HepG2 (cell line): Measurements from ENCODE around the gene SAE1. TPM values are rescaled to one million over a fixed set of nuclear protein-coding genes. Genes with fewer than 3 reads are reported as not detected.
A peak's percentile ranks its signal among the peaks of the same experiment; 100 is the strongest.

ENCODE experiments used
- HNF1A ChIP-seq, 2 experiments: sonication (generic) in 1 of 2; formaldehyde crosslinking in 1 of 2; IDR thresholded peaks; 2 replicates each; pipeline versions ENCODE4 v1.4.0 to v1.6.1; 2016 to 2020; ENCODE audit warnings: borderline replicate concordance in 1 of 2, low read depth in 1 of 2, mild to moderate bottlenecking in 1 of 2, missing genetic modification reagents in 1 of 2
- HNRNPLL ChIP-seq: fragments of 200-400 bp; formaldehyde crosslinking; IDR thresholded peaks from 2 replicates; pipeline ENCODE4 v1.6.1; 2017; ENCODE audit warnings: mild to moderate bottlenecking, low read depth, low read length; ENCODE audit not compliant: poor library complexity, severe bottlenecking
- MLXIP ChIP-seq: sonication (generic); formaldehyde crosslinking; IDR thresholded peaks from 2 replicates; pipeline ENCODE4 v1.9.0; 2021; ENCODE audit warnings: missing genetic modification reagents, borderline replicate concordance
- MTF1 ChIP-seq: sonication (generic); formaldehyde crosslinking; IDR thresholded peaks from 2 replicates; pipeline ENCODE4 v1.5.0; 2020; ENCODE audit warnings: missing genetic modification reagents
- PAXIP1 ChIP-seq: sonication (generic); formaldehyde crosslinking; conservative IDR thresholded peaks from 2 replicates; pipeline ENCODE4 v1.4.0; 2020; ENCODE audit warnings: mild to moderate bottlenecking, missing genetic modification reagents, moderate library complexity
- SPEN ChIP-seq: sonication (generic); formaldehyde crosslinking; IDR thresholded peaks from 2 replicates; pipeline ENCODE4 v1.5.1; 2020; ENCODE audit warnings: low read depth, mild to moderate bottlenecking, missing genetic modification reagents
- ZFX ChIP-seq: sonication (generic); formaldehyde crosslinking; IDR thresholded peaks from 2 replicates; pipeline ENCODE4 v1.4.0; 2020; ENCODE audit warnings: mild to moderate bottlenecking, low read depth, missing genetic modification reagents, moderate library complexity
- ZNF607 ChIP-seq: sonication (generic); formaldehyde crosslinking; IDR thresholded peaks from 2 replicates; pipeline ENCODE4 v1.5.1; 2020; ENCODE audit warnings: missing genetic modification reagents, mild to moderate bottlenecking, borderline replicate concordance
- ZNF639 ChIP-seq: conservative IDR thresholded peaks from 2 replicates; pipeline ENCODE4 v1.6.1; 2018; ENCODE audit warnings: missing genetic modification reagents
- ZNF710 ChIP-seq: sonication (generic); formaldehyde crosslinking; IDR thresholded peaks from 2 replicates; pipeline ENCODE4 v1.5.0; 2020; ENCODE audit warnings: mild to moderate bottlenecking, missing genetic modification reagents, borderline replicate concordance
- ZSCAN21 ChIP-seq: sonication (generic); formaldehyde crosslinking; IDR thresholded peaks from 2 replicates; pipeline ENCODE4 v1.8.0; 2022; ENCODE audit warnings: mild to moderate bottlenecking, missing genetic modification reagents, moderate library complexity, borderline replicate concordance
- ZSCAN25 ChIP-seq: sonication (generic); formaldehyde crosslinking; IDR thresholded peaks from 2 replicates; pipeline ENCODE4 v1.8.0; 2022; ENCODE audit warnings: mild to moderate bottlenecking, missing genetic modification reagents
- polyA plus RNA-seq, 8 experiments: library from polyadenylated mRNA; depleted of rRNA in 3 of 8; stranded (reverse) in 7 of 8; unstranded in 1 of 8; fragments of >200 nt; fragmentation: Illumina TruSeq in 4 of 8; extraction: Trizol in 4 of 8; gene quantifications; 2 replicates each; pipeline versions ENCODE4 v1.2.1 to v1.2.3, GENCODE V29; 2011 to 2016; ENCODE audit warnings: low read depth in 4 of 8, missing spikeins in 1 of 8, mixed read lengths in 1 of 8; ENCODE audit not compliant: insufficient read depth in 1 of 8
- total RNA-seq, 5 experiments: library from RNA; depleted of rRNA; stranded (reverse); fragments of >200 nt; fragmentation: Illumina TruSeq; extraction: Trizol; gene quantifications; 2 replicates each; pipeline ENCODE4 v1.2.3, GENCODE V29; 2016; ENCODE audit warnings: low read depth in 1 of 5

The SAE1 gene
- total and polyA plus RNA-seq, 2 of the 13 experiments (the other 11 are each of a cell fraction or from before 2014, with no cell fraction given), result 87.6 to 197 TPM

GRCh38 chr19:47225746-47226425 lies 95.3 kb downstream of the SAE1 start (continued):
- TF ChIP-seq PAXIP1 (peak; percentile 31), MLXIP (CRISPR knock-in tag) (peak; percentile 50; the same call in 1 of the 2 replicates), HNRNPLL (peak; percentile 40), ZNF710 (0 out of 2 replicates have a peak, but pooled peaks have one; percentile 29), MTF1 (CRISPR knock-in tag) (peak; percentile 36; the same call in 1 of the 2 replicates), ZFX (CRISPR knock-in tag) (peak; percentile 75), ZNF639 (CRISPR knock-in tag) (peak; percentile 46), ZSCAN25 (CRISPR knock-in tag) (0 out of 2 replicates have a peak, but pooled peaks have one; percentile 15), ZNF607 (CRISPR knock-in tag) (peak; percentile 62; the same call in 1 of the 2 replicates), HNF1A (IDR thresholded peaks at IDR 0.05; ENCODE audit: low read depth) (no peak), HNF1A (CRISPR knock-in tag; IDR thresholded peaks at IDR 0.05; ENCODE audit: borderline replicate concordance) (peak; percentile 31; the same call in 1 of the 2 replicates), ZSCAN21 (CRISPR knock-in tag) (peak; percentile 77; the same call in 1 of the 2 replicates), SPEN (CRISPR knock-in tag) (peak; percentile 51; the same call in 1 of the 2 replicates)
